GM18909 (cell line): ENCODE data around the gene FBXL4.

Experiments
- ATAC-seq: cut with Tn5 transposase; IDR thresholded peaks from one replicate; pipeline ENCODE4 v1.9.1; 2021; ENCODE audit warnings: mild to moderate bottlenecking; ENCODE audit not compliant: unreplicated experiment, poor library complexity

FBXL4 gene

GRCh38 chr6:98828941-98829411 lies 118.8 kb downstream of the FBXL4 start:
- ATAC-seq: no peak

DNA sequence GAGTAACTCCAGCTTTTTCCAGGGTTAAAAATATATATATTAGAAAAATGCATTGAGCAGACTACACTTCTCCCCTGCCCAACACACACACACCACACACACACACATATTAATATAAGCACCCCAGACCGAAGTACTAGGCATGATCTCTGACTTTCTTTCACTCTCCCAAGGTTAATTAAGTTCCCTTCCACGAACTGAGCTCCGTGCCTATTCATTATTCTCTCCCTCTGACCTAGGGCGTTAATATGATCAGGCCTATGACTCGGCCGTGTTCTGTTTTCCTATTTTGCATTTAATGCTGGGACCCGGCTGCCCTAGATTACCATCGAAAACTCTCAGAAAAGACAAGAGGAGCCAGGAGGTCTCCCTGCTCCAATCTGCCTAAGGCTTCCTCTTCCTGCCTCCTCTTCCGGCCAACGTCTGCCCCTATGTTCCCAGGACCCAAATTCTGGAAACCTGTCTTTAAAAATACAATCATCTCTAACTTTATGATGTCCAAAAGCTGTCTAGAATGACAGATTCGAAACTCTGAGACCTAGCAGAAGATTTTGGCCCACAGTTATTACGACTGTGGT lies 119.4 kb downstream of the FBXL4 start:
- ATAC-seq: no peak

DNA sequence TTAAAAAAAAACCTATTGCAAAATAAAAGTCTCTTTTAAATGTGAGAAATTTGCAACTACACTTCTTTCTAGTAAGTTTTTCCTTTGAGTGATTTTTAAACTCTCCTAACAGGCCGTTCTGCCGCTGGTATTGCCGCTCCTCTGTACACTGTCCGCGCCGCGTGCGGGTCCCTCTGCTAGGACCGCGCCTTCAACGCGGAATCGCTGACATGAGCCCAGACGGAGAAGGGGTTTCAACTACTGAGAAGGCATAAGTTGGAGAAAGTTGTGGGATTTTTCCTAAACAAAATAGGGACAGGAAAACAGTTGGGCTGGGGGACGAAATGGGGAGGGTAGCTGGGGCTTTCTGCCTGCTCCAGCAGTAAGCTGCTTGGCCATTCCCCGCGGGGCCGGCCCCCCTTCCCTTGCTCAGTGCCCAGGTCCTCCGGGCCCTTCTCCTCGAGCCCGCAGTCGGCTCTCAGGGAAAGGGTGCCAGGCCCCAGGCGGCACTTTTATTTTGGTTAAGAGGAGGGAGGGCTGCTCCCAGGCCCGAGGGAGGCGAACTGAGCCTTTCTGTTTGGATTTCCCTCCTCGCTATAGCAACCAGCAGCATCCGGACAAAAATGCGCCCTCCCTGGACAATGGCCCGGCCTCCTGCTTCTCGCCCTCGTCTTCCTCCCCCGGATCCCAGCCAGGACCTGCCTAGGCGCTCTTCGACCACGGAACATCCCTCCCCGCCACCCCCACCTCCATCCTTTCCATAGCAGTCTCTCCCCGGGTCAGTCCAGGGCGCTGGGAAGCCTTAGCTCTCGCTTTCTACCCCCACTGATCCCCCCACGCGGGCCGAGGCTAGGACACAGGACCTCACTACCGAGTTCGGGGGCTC lies 120.2 kb downstream of the FBXL4 start:
- no peak for ATAC-seq

DNA sequence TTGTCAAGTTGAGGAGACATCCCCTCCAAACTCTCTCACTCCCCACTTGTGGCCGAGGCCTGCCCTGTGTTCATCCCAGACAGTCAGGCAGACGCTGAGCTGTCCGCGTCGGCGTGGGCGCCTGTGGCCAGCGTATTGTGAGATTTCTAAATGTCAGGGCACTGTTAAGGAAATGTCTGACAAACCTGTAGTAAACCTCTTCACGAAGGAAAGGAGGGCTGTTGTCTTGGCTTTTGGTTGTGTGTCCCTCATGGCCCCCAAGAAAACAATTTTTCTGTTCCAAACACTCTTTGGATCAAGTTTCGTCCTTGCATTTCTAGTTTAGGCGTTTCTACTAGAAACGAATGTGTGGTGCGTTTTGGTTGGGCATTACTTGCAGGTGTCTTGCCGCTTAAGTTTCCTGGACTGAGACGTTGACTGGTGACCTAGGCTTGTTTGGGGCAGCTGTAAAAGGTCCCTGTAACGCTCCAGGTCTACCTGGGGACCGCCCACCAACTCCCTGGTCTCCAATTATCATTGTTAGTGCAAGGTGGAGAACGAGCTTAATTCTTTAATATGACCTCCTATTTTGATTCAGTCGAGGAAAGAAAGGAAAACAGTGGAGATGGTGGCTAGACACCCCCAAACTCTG lies 122.0 kb downstream of the FBXL4 start:
- ATAC-seq: no peak

GRCh38 chr6:98824902-98825599 lies 122.7 kb downstream of the FBXL4 start:
- no peak for ATAC-seq

- no peak for ATAC-seq
Measured at GRCh38 chr6:98824162-98824901, 123.4 kb downstream of the FBXL4 start.

DNA sequence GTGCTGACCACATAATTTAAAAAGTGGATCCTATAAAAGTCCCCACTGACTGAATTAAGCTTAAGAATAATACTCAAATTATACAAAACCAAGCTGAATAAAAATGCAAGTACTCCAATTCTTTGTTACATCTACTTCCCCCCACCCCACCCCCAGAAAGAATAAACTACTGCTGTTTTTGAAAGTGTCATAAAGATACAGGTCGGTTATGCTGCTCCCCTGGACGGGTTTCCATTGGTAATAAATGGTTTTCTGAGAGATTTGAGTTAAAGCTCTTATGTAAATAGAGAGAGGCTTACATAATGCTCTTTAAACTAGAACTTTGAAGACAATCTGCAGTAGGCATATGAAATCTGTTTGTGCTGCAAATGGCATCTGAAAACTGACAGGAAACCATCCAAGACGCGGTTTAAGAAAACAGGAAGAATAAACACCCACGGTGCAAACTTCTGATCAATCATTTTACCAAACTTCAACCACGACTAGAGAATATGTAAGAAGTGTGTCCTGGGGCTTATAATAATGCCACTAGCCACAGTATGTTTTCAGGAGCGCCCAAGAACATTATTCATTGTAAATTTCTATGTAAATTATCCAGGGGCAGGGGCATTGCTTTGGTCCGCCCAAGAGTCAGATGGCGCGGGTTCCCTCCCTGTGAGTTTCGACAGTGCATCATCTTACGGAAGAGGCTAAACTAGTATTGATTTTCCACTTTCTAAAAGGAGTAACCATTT lies 124.2 kb downstream of the FBXL4 start:
- no peak for ATAC-seq

GRCh38 chr6:98821756-98822405 lies 125.9 kb downstream of the FBXL4 start:
- ATAC-seq: no peak
